Measurements from ENCODE around the gene ZIC5.

Gene ZIC5

DNA sequence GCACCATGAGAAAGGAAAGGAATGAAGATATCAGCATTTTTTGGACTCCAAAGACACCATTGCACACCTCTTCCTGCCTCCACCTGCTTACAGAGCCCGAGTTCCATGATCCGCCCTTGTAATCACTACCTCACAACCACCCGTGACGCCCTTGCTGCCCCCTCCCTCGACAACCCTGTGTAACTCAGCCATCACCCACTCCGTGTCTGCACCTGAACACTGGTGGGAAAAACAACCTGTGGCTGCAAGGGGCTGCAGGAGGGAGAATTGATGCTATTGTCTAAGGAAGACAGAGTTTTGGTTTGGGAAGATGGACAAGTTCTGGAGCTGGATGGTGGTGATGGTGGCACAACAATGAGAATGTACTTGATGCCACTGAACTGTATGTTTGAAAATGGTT, 27.0 kb downstream of the ZIC5 start:
- Histone ChIP-seq H4K91ac (ENCODE audit: low read length) (no peak overlapping the region), H3K36me3 (ENCODE audit: control insufficient read depth in 1 of 2, insufficient read depth in 2 of 2, low read depth in 1 of 2, low read length in 2 of 2) (no peaks in the 10 kb centered on the region), H2BK5ac (ENCODE audit: low read depth, low read length, poor library complexity, severe bottlenecking) (no peak overlapping the region), H2BK120ac (ENCODE audit: low read depth, low read length) (no peak overlapping the region), H3K27ac (ENCODE audit: low read length, poor library complexity, severe bottlenecking) (no peak overlapping the region), H3K14ac (ENCODE audit: low read length in 2 of 2) (no peak overlapping the region), H2BK12ac (ENCODE audit: low read length in 2 of 2) (no peak overlapping the region), H3K4me3 (ENCODE audit: insufficient read depth in 1 of 2, low read depth in 1 of 2, low read length in 2 of 2) (no peak overlapping the region), H2BK15ac (ENCODE audit: low read depth, poor library complexity, severe bottlenecking) (no peak overlapping the region), H3K9ac (ENCODE audit: low read length) (no peak overlapping the region), H3K4me1 (ENCODE audit: control insufficient read depth, insufficient read depth, low read depth, low read length) (peaks cover 4% of the 10 kb centered on the region), H3K4ac (ENCODE audit: low read depth in 1 of 2, low read length in 2 of 2) (no peak overlapping the region), H3K27me3 (ENCODE audit: control insufficient read depth in 1 of 2, insufficient read depth in 1 of 2, low read length in 2 of 2) (peaks cover 0 to 66% of the 10 kb centered on the region in 2 experiments), H3K18ac (ENCODE audit: low read depth in 1 of 2, low read length in 2 of 2) (no peak overlapping the region), H2AK5ac (ENCODE audit: low read length, severe bottlenecking) (no peak overlapping the region), H2AFZ (ENCODE audit: low read depth, low read length) (no peak overlapping the region), H3K79me1 (replicated peaks; ENCODE audit: low read length, poor library complexity, severe bottlenecking) (no peaks in the 10 kb centered on the region), H3K9me3 (ENCODE audit: control insufficient read depth, low read length) (no peaks in the 10 kb centered on the region), H4K8ac (ENCODE audit: low read length) (no peak overlapping the region), H3K23ac (ENCODE audit: low read length in 2 of 2) (no peak overlapping the region), H3K4me2 (ENCODE audit: low read length, poor library complexity, severe bottlenecking) (no peak overlapping the region)
- WGBS, result 92% methylated on average over 6 of the region's 6 CpGs
- DNase-seq, result no peak

- Histone ChIP-seq H3K27ac (ENCODE audit: low read length, poor library complexity, severe bottlenecking) (no peak overlapping the region), H3K36me3 (ENCODE audit: control insufficient read depth in 1 of 2, insufficient read depth in 2 of 2, low read depth in 1 of 2, low read length in 2 of 2) (no peaks in the 10 kb centered on the region), H3K18ac (ENCODE audit: low read depth in 1 of 2, low read length in 2 of 2) (no peak overlapping the region), H3K4ac (ENCODE audit: low read depth in 1 of 2, low read length in 2 of 2) (no peak overlapping the region), H3K27me3 (ENCODE audit: control insufficient read depth in 1 of 2, insufficient read depth in 1 of 2, low read length in 2 of 2) (peaks cover 0 to 66% of the 10 kb centered on the region in 2 experiments), H3K9ac (ENCODE audit: low read length) (no peak overlapping the region), H3K4me2 (ENCODE audit: low read length, poor library complexity, severe bottlenecking) (no peak overlapping the region), H3K14ac (ENCODE audit: low read length in 2 of 2) (no peak overlapping the region), H2AK5ac (ENCODE audit: low read length, severe bottlenecking) (no peak overlapping the region), H4K91ac (ENCODE audit: low read length) (no peak overlapping the region), H3K4me3 (ENCODE audit: insufficient read depth in 1 of 2, low read depth in 1 of 2, low read length in 2 of 2) (no peak overlapping the region), H2BK120ac (ENCODE audit: low read depth, low read length) (no peak overlapping the region), H3K4me1 (ENCODE audit: control insufficient read depth, insufficient read depth, low read depth, low read length) (peaks cover 2% of the 10 kb centered on the region), H2AFZ (ENCODE audit: low read depth, low read length) (no peak overlapping the region), H2BK5ac (ENCODE audit: low read depth, low read length, poor library complexity, severe bottlenecking) (no peak overlapping the region), H3K9me3 (ENCODE audit: control insufficient read depth, low read length) (no peaks in the 10 kb centered on the region), H4K8ac (ENCODE audit: low read length) (no peak overlapping the region), H3K79me1 (replicated peaks; ENCODE audit: low read length, poor library complexity, severe bottlenecking) (no peaks in the 10 kb centered on the region), H2BK15ac (ENCODE audit: low read depth, poor library complexity, severe bottlenecking) (no peak overlapping the region), H2BK12ac (ENCODE audit: low read length in 2 of 2) (no peak overlapping the region), H3K23ac (ENCODE audit: low read length in 2 of 2) (no peak overlapping the region)
- DNase-seq, result no peak
- WGBS, result 82% methylated on average over 7 of the region's 7 CpGs
Observed at GRCh38 chr13:99944102-99944501, 27.5 kb downstream of the ZIC5 start.

DNA sequence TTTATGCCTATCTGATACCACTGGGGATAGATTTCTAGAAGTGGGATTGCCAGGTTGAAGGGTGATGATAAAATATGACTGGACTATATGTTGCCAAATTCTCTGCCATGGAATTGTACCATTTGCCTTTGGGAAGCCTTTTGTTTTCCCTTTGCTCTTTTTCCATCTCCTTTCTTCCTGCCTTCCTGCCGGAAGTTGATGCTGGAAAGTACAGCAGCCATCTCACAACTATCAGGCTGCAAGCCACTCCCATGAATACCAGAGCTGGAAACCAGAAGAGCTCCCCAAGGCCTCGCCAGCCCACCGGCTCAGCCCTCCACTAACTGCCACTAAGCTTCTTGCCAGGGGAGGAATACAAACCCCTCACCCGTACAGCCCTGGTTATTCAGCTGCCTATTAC, 29.7 kb downstream of the ZIC5 start:
- no peak overlapping the region for H3K23ac ChIP-seq (ENCODE audit: low read length in 2 of 2)
- no peak overlapping the region for H3K18ac ChIP-seq (ENCODE audit: low read depth in 1 of 2, low read length in 2 of 2)
- H2BK5ac ChIP-seq (ENCODE audit: low read depth, low read length, poor library complexity, severe bottlenecking), result no peak overlapping the region
- no peak overlapping the region for H3K4me2 ChIP-seq (ENCODE audit: low read length, poor library complexity, severe bottlenecking)
- no peak overlapping the region for H2AK5ac ChIP-seq (ENCODE audit: low read length, severe bottlenecking)
- no peak overlapping the region for H2AFZ ChIP-seq (ENCODE audit: low read depth, low read length)
- no peak overlapping the region for H3K4me3 ChIP-seq (ENCODE audit: insufficient read depth in 1 of 2, low read depth in 1 of 2, low read length in 2 of 2)
- WGBS, result 91% methylated on average over 1 of the region's 4 CpGs
- H3K4me1 ChIP-seq (ENCODE audit: control insufficient read depth, insufficient read depth, low read depth, low read length), result no peaks in the 10 kb centered on the region
- no peaks in the 10 kb centered on the region for H3K36me3 ChIP-seq (ENCODE audit: control insufficient read depth in 1 of 2, insufficient read depth in 2 of 2, low read depth in 1 of 2, low read length in 2 of 2)
- H3K14ac ChIP-seq (ENCODE audit: low read length in 2 of 2), result no peak overlapping the region
- H4K91ac ChIP-seq (ENCODE audit: low read length), result no peak overlapping the region
- no peak overlapping the region for H2BK120ac ChIP-seq (ENCODE audit: low read depth, low read length)
- H4K8ac ChIP-seq (ENCODE audit: low read length), result no peak overlapping the region
- H3K9me3 ChIP-seq (ENCODE audit: control insufficient read depth, low read length), result no peaks in the 10 kb centered on the region
- no peak overlapping the region for H3K27ac ChIP-seq (ENCODE audit: low read length, poor library complexity, severe bottlenecking)
- H2BK15ac ChIP-seq (ENCODE audit: low read depth, poor library complexity, severe bottlenecking), result no peak overlapping the region
- H3K9ac ChIP-seq (ENCODE audit: low read length), result no peak overlapping the region
- no peak overlapping the region for H2BK12ac ChIP-seq (ENCODE audit: low read length in 2 of 2)
- peaks cover 0 to 58% of the 10 kb centered on the region in 2 experiments for H3K27me3 ChIP-seq (ENCODE audit: control insufficient read depth in 1 of 2, insufficient read depth in 1 of 2, low read length in 2 of 2)
- H3K79me1 ChIP-seq (replicated peaks; ENCODE audit: low read length, poor library complexity, severe bottlenecking), result no peaks in the 10 kb centered on the region
- no peak overlapping the region for H3K4ac ChIP-seq (ENCODE audit: low read depth in 1 of 2, low read length in 2 of 2)
- no peak for DNase-seq

DNA sequence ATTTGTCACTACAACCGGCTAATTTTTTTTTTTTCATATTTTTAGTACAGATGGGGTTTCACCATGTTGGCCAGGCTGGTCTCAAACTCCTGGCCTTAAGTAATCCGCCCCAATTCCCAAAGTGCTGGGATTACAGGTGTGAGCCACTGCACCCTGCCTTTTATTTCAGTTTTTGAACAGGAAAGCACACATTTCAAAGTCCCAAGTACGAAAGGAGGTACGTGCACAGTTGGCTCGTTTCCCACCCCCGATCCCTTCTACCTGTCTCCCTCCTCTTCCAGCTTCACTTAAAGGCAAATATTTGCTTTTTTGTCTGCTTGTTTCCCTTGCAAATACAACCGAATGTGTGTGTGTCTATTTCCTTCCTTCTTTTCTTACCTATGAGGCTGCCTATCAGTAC, 30.5 kb downstream of the ZIC5 start:
- no peak overlapping the region for H3K4ac ChIP-seq (ENCODE audit: low read depth in 1 of 2, low read length in 2 of 2)
- H3K79me1 ChIP-seq (replicated peaks; ENCODE audit: low read length, poor library complexity, severe bottlenecking), result no peaks in the 10 kb centered on the region
- H3K4me3 ChIP-seq (ENCODE audit: insufficient read depth in 1 of 2, low read depth in 1 of 2, low read length in 2 of 2), result no peak overlapping the region
- no peaks in the 10 kb centered on the region for H3K36me3 ChIP-seq (ENCODE audit: control insufficient read depth in 1 of 2, insufficient read depth in 2 of 2, low read depth in 1 of 2, low read length in 2 of 2)
- H3K18ac ChIP-seq (ENCODE audit: low read depth in 1 of 2, low read length in 2 of 2), result no peak overlapping the region
- no peak overlapping the region for H2AK5ac ChIP-seq (ENCODE audit: low read length, severe bottlenecking)
- no peak overlapping the region for H2BK15ac ChIP-seq (ENCODE audit: low read depth, poor library complexity, severe bottlenecking)
- no peak overlapping the region for H3K23ac ChIP-seq (ENCODE audit: low read length in 2 of 2)
- H3K4me1 ChIP-seq (ENCODE audit: control insufficient read depth, insufficient read depth, low read depth, low read length), result no peaks in the 10 kb centered on the region
- no peak overlapping the region for H3K14ac ChIP-seq (ENCODE audit: low read length in 2 of 2)
- WGBS, result 94% methylated on average over 7 of the region's 7 CpGs
- H3K27ac ChIP-seq (ENCODE audit: low read length, poor library complexity, severe bottlenecking), result no peak overlapping the region
- H3K9ac ChIP-seq (ENCODE audit: low read length), result no peak overlapping the region
- no peak overlapping the region for H4K91ac ChIP-seq (ENCODE audit: low read length)
- H2BK120ac ChIP-seq (ENCODE audit: low read depth, low read length), result no peak overlapping the region
- no peak overlapping the region for H2AFZ ChIP-seq (ENCODE audit: low read depth, low read length)
- H4K8ac ChIP-seq (ENCODE audit: low read length), result no peak overlapping the region
- H2BK5ac ChIP-seq (ENCODE audit: low read depth, low read length, poor library complexity, severe bottlenecking), result no peak overlapping the region
- H3K27me3 ChIP-seq (ENCODE audit: control insufficient read depth in 1 of 2, insufficient read depth in 1 of 2, low read length in 2 of 2), result peaks cover 0 to 53% of the 10 kb centered on the region in 2 experiments
- no peak overlapping the region for H3K4me2 ChIP-seq (ENCODE audit: low read length, poor library complexity, severe bottlenecking)
- H2BK12ac ChIP-seq (ENCODE audit: low read length in 2 of 2), result no peak overlapping the region
- no peaks in the 10 kb centered on the region for H3K9me3 ChIP-seq (ENCODE audit: control insufficient read depth, low read length)
- no peak for DNase-seq

Data from mesenchymal stem cell (in vitro differentiated cells and primary cell).